Measurements from ENCODE around the gene B2M.

- TF ChIP-seq USF2 (IDR thresholded peaks at IDR 0.05; ENCODE audit: borderline replicate concordance, low read depth, low read length) (no peak), TBL1XR1 (IDR thresholded peaks at IDR 0.05; ENCODE audit: low read depth, low read length) (no peak)
These were observed 16.0 kb upstream of the B2M start for GRCh38 chr15:44695294-44695693.
